Measurements from ENCODE around the gene FAM53B.

Gene FAM53B

DNA sequence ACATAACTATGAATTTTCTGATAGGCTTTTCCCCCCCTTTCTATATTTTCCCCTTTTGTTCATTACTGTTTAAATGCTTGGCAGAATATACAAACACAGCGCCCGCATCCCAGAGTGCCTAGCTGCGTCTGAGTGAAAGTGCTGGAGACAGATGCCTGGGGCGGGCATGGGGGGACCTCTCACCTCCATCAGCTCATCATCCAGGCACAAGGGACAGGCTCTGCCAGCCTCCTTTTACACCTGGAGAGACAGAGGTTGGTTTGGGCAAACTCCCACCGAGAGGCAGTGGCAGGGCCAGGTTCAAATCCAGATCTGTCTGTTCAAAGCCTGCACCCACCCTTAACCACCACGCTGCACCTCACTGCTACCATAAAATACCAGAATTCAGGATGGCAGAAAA, 104.5 kb downstream of the FAM53B start:
- H3K4me3 ChIP-seq (ENCODE audit: low read depth, low read length) = no peak overlapping the region
- TF ChIP-seq, protein P1, sequence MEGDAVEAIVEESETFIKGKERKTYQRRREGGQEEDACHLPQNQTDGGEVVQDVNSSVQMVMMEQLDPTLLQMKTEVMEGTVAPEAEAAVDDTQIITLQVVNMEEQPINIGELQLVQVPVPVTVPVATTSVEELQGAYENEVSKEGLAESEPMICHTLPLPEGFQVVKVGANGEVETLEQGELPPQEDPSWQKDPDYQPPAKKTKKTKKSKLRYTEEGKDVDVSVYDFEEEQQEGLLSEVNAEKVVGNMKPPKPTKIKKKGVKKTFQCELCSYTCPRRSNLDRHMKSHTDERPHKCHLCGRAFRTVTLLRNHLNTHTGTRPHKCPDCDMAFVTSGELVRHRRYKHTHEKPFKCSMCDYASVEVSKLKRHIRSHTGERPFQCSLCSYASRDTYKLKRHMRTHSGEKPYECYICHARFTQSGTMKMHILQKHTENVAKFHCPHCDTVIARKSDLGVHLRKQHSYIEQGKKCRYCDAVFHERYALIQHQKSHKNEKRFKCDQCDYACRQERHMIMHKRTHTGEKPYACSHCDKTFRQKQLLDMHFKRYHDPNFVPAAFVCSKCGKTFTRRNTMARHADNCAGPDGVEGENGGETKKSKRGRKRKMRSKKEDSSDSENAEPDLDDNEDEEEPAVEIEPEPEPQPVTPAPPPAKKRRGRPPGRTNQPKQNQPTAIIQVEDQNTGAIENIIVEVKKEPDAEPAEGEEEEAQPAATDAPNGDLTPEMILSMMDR (IDR thresholded peaks at IDR 0.05; ENCODE audit: control insufficient read depth, extremely low read depth, insufficient read depth) = no peak
- DNase-seq (ENCODE audit: low read depth) = no peak

DNA sequence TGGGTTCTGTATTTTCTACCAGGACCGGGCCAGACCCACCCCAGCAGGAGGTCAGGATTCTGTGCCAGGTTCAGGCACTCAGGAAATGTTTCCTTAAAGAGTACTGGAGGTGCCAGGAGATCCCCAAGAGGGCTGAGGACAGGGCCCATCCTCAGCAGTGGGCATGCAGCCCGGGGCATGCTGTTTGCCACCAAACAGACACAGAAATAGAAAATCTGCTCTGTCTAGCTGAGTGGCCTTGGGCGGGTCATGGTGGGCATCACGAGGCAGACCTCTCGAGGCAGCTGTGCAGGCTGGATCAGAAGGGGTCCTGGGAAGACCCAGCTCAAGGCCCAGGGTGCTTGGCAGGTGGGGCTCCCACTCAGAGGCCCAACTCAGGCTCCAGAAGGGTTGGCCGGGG, 105.0 kb downstream of the FAM53B start:
- TF ChIP-seq, protein P1 (IDR thresholded peaks at IDR 0.05; ENCODE audit: control insufficient read depth, extremely low read depth, insufficient read depth) = no peak
- no peak for DNase-seq (ENCODE audit: low read depth)

DNA sequence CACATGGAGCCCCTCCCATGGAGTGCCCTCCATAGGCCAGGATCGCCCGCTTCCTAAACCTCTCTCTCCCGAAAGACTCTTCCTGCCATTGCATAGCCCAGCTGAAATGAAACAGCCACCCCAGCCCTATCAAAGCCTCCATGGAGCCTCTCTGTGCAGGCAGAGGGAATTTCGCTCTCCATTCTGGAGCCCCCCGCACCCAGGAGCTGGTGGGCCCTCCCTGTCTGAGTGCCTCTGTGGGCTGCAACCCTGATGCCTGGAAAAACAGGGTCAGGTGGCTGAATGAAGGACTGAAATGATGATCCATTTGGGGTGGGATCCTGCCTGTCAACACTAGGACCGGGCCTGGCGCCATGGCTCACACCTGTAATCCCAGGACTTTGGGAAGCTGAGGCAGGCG, 106.4 kb downstream of the FAM53B start:
- no peak overlapping the region for H3K4me3 ChIP-seq (ENCODE audit: low read depth, low read length)
- TF ChIP-seq, protein P1 (IDR thresholded peaks at IDR 0.05; ENCODE audit: control insufficient read depth, extremely low read depth, insufficient read depth) = no peak
- no peak for DNase-seq (ENCODE audit: low read depth)

More for the DNA sequence above, 105.0 kb downstream of the FAM53B start:
- H3K4me3 ChIP-seq (ENCODE audit: low read depth, low read length) = no peak overlapping the region

DNA sequence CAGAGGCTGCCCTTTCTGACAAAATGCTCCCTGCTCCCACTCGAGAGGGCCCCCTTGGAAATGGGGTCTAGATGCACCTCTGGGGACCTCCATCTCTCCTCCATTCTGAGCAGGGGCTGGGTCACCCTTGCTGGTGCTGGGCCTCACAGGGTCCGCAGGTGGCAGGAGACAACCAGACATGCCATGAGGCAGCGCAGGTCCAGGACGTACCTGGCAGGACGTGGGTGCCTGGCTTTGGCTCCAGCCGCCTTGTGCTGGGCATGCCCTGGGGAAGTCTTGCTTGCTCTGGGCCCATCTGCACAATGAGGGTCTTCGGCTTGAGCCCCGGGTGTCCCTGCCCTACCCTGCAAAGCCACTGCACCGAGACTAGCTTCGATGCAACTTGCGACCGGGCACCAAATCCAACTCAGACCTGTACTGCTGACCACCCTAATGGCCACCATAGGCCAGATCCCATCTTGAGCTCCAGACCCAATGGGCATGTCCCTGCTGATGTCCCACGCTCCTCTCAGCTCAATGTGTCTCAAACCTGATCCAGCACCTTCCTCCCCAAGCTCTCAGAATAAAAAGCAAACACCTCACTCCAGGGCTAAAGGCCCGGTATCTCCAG, 107.0 kb downstream of the FAM53B start:
- TF ChIP-seq, protein P1 (IDR thresholded peaks at IDR 0.05; ENCODE audit: control insufficient read depth, extremely low read depth, insufficient read depth) = no peak
- DNase-seq (ENCODE audit: low read depth) = no peak
- H3K4me3 ChIP-seq (ENCODE audit: low read depth, low read length) = no peak overlapping the region

DNA sequence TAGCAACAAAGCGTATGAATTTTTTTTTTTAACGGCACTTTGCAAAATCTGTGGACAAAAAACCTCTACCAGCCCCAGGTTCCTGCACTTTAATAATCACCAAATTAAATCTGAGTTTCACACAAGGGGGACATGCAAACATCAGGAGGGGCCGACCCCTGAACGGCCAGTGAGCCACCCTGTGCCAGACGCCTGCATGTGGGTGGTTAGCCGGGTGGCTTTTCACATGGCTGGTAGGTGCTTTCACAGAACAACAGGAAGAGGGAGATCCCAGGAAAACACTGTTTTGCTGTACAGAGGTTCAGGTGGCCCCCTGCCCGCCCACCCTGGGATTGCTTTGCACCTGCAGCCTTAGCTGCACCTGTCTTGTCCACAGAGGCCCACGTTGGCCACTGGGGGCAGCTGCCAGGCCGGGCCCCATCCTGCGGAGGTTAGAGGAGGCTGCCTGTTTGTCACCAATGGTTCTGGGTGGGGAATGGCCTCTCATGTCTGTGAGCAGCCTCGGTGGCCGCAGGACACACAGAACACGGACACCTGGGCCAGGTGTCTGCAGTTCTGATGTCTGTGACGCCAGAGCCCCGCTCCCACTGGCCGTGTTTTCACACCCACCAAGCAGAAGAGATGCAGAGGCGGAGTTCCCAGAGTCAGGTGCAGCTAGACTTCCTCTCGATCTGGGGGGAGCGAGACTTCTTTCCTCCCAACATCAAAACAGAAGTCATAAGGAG, 107.7 kb downstream of the FAM53B start:
- no peak for DNase-seq (ENCODE audit: low read depth)
- H3K4me3 ChIP-seq (ENCODE audit: low read depth, low read length) = no peak overlapping the region
- TF ChIP-seq, protein P1 (IDR thresholded peaks at IDR 0.05; ENCODE audit: control insufficient read depth, extremely low read depth, insufficient read depth) = no peak

DNA sequence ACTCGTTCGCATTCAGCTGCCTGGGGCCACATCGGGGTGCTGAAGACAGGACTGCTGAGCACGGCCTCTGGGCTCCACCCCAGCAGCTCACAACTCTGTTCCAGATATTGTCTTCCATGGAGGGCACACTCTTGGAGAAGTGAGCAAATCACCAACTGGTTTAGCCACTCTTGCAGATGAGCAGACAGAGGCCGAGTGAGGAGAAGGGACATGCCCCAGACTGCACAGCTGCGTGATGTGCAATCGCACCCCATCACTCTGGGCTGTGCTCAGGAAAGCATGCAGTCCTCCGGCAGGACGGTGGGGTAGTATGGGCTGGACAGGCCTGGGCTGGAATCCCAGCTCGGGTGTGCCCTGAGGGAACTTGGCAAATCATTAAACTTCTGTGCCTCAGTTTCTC, 111.6 kb downstream of the FAM53B start:
- no peak overlapping the region for H3K4me3 ChIP-seq (ENCODE audit: low read depth, low read length)
- no peak for DNase-seq (ENCODE audit: low read depth)
- TF ChIP-seq, protein P1 (IDR thresholded peaks at IDR 0.05; ENCODE audit: control insufficient read depth, extremely low read depth, insufficient read depth) = no peak

All from LNCaP clone FGC (cell line).